IMR-90 (cell line): ENCODE results near the gene KCNK3. TPM values are rescaled to one million over a fixed set of nuclear protein-coding genes. Genes with fewer than 3 reads are reported as not detected.

Experiments used
- ATAC-seq: fragments of 200-7000 bp; cut with Tn5 transposase; 2 replicates; pipeline ENCODE4 v1.9.1; 2020; ENCODE audit warnings: low read depth, mild to moderate bottlenecking, moderate library complexity
- BruUV-seq: library from RNA; stranded (reverse); fragments of 400-500 nt; replicated peaks from 2 replicates; lab custom pipeline; 2021; lab: Mats Ljungman, UMichigan
- CTCF ChIA-PET: fragments of 300-600 bp; formaldehyde crosslinking; extraction: SDS; loops from one replicate; lab custom pipeline; 2021; ENCODE audit warnings: antibody characterized with exemption; lab: Yijun Ruan, JAX
- POLR2A ChIA-PET: fragments of 300-600 bp; sonication (Branson Sonifier 250); formaldehyde crosslinking; loops from one replicate; lab custom pipeline; 2022; ENCODE audit warnings: antibody characterized with exemption; ENCODE audit not compliant: unreplicated experiment; lab: Charles Lee
- DNase-seq: peaks from one replicate; pipeline ENCODE4 v3.0.0; 2013
- H2AFZ ChIP-seq: replicated peaks from 2 replicates; pipeline ENCODE3; 2013; ENCODE audit warnings: low read length, mild to moderate bottlenecking; ENCODE audit not compliant: poor library complexity
- H2AK5ac ChIP-seq: 2 replicates; pipeline ENCODE4 v1.6.1; 2013; ENCODE audit warnings: low read depth, low read length, inconsistent platforms
- H2AK9ac ChIP-seq: replicated peaks from 2 replicates; pipeline ENCODE3; 2013; ENCODE audit warnings: mild to moderate bottlenecking, low read depth, low read length, moderate library complexity; ENCODE audit not compliant: poor library complexity
- H2BK120ac ChIP-seq: 2 replicates; pipeline ENCODE4 v1.6.1; 2013; ENCODE audit warnings: low read depth, low read length, inconsistent platforms
- H2BK15ac ChIP-seq: 3 replicates; pipeline ENCODE4 v1.6.1; 2013; ENCODE audit warnings: low read depth, low read length, inconsistent platforms
- H2BK20ac ChIP-seq: 2 replicates; pipeline ENCODE4 v1.6.1; 2013; ENCODE audit warnings: low read depth, mild to moderate bottlenecking, inconsistent platforms, low read length, moderate library complexity
- H2BK5ac ChIP-seq: 2 replicates; pipeline ENCODE4 v1.6.1; 2013; ENCODE audit warnings: mild to moderate bottlenecking, low read depth, low read length, inconsistent platforms; ENCODE audit not compliant: poor library complexity, severe bottlenecking
- H3K14ac ChIP-seq: replicated peaks from 2 replicates; pipeline ENCODE4 v1.6.1; 2013; ENCODE audit warnings: low read depth, low read length, inconsistent platforms
- H3K18ac ChIP-seq: 2 replicates; pipeline ENCODE4 v1.6.1; 2013; ENCODE audit warnings: low read depth, low read length, control low read depth
- H3K23ac ChIP-seq: 2 replicates; pipeline ENCODE4 v1.6.1; 2013; ENCODE audit warnings: low read depth, low read length, inconsistent platforms
- H3K27ac ChIP-seq: 2 replicates; pipeline ENCODE4 v1.5.1; 2013; ENCODE audit warnings: mild to moderate bottlenecking, control low read depth, low read length; ENCODE audit not compliant: insufficient read depth
- H3K27me3 ChIP-seq: 2 replicates; pipeline ENCODE4 v1.6.1; 2013; ENCODE audit warnings: low read length; ENCODE audit not compliant: control insufficient read depth, insufficient read depth
- H3K36me3 ChIP-seq: 2 replicates; pipeline ENCODE4 v1.6.1; 2013; ENCODE audit warnings: low read length, mixed read lengths; ENCODE audit not compliant: control insufficient read depth, insufficient read depth
- H3K4ac ChIP-seq: 2 replicates; pipeline ENCODE4 v1.6.1; 2013; ENCODE audit warnings: low read depth, low read length, inconsistent platforms
- H3K4me1 ChIP-seq: 2 replicates; pipeline ENCODE4 v1.6.1; 2013; ENCODE audit warnings: low read length, mixed read lengths; ENCODE audit not compliant: control insufficient read depth, insufficient read depth
- H3K4me2 ChIP-seq: 2 replicates; pipeline ENCODE4 v1.6.1; 2013; ENCODE audit warnings: low read depth, mild to moderate bottlenecking, control low read depth, low read length, moderate library complexity
- H3K4me3 ChIP-seq: 2 replicates; pipeline ENCODE4 v1.5.1; 2013; ENCODE audit warnings: low read depth, mild to moderate bottlenecking, control low read depth, low read length, moderate library complexity; ENCODE audit not compliant: insufficient read depth
- H3K56ac ChIP-seq: 2 replicates; pipeline ENCODE4 v1.6.1; 2013; ENCODE audit warnings: low read length, inconsistent platforms; ENCODE audit not compliant: insufficient read depth; ENCODE audit errors: extremely low read depth
- H3K79me1 ChIP-seq, 2 experiments: 2 replicates each; pipeline ENCODE4 v1.6.1; 2013; ENCODE audit warnings: low read length in 2 of 2, inconsistent platforms in 1 of 2, low read depth in 1 of 2
- H3K9ac ChIP-seq: 2 replicates; pipeline ENCODE4 v1.6.1; 2013; ENCODE audit warnings: low read depth, low read length, control low read depth
- H3K9me1 ChIP-seq: 2 replicates; pipeline ENCODE4 v1.6.1; 2013; ENCODE audit warnings: low read length, inconsistent platforms; ENCODE audit not compliant: insufficient read depth
- H3K9me3 ChIP-seq: 2 replicates; pipeline ENCODE4 v1.6.1; 2013; ENCODE audit warnings: low read length; ENCODE audit not compliant: control insufficient read depth, insufficient read depth
- H4K20me1 ChIP-seq: 2 replicates; pipeline ENCODE4 v1.6.1; 2013; ENCODE audit warnings: low read length, inconsistent platforms; ENCODE audit not compliant: insufficient read depth
- H4K5ac ChIP-seq: 2 replicates; pipeline ENCODE4 v1.6.1; 2013; ENCODE audit warnings: mild to moderate bottlenecking, low read depth, low read length, control low read depth
- H4K8ac ChIP-seq, 2 experiments: 2 replicates each; pipeline ENCODE4 v1.6.1; 2013; ENCODE audit warnings: low read depth in 2 of 2, low read length in 2 of 2, control low read depth in 1 of 2, inconsistent platforms in 1 of 2
- H4K91ac ChIP-seq: 2 replicates; pipeline ENCODE4 v1.6.1; 2013; ENCODE audit warnings: low read depth, low read length, inconsistent platforms; ENCODE audit not compliant: insufficient read depth
- BHLHE40 ChIP-seq: fragments of 150-350 bp; IDR thresholded peaks from 2 replicates; pipeline ENCODE4 v1.6.1; 2016; ENCODE audit warnings: mild to moderate bottlenecking, low read depth, low read length
- CEBPB ChIP-seq: IDR thresholded peaks from 2 replicates; pipeline ENCODE4 v1.6.1; 2012; ENCODE audit warnings: low read depth, low read length, improper control_type of control experiment
- CHD1 ChIP-seq: IDR thresholded peaks from 2 replicates; pipeline ENCODE4 v1.6.1; 2012; ENCODE audit warnings: low read depth, low read length, improper control_type of control experiment
- CTCF ChIP-seq: conservative IDR thresholded peaks from 2 replicates; pipeline ENCODE4 v1.5.1; 2012; ENCODE audit warnings: mild to moderate bottlenecking, low read depth, low read length, improper control_type of control experiment
- ELK1 ChIP-seq: fragments of 150-350 bp; IDR thresholded peaks from 2 replicates; pipeline ENCODE4 v1.6.1; 2016; ENCODE audit warnings: low read depth, mild to moderate bottlenecking, low read length, moderate library complexity, borderline replicate concordance
- FOS ChIP-seq: fragments of 150-350 bp; IDR thresholded peaks from 2 replicates; pipeline ENCODE4 v1.6.1; 2016; ENCODE audit warnings: low read depth, low read length
- MAZ ChIP-seq: IDR thresholded peaks from 2 replicates; pipeline ENCODE4 v1.6.1; 2012; ENCODE audit warnings: low read depth, mild to moderate bottlenecking, low read length, improper control_type of control experiment, moderate library complexity, borderline replicate concordance
- MXI1 ChIP-seq: IDR thresholded peaks from 2 replicates; pipeline ENCODE4 v1.6.1; 2012; ENCODE audit warnings: low read depth, mild to moderate bottlenecking, low read length, moderate library complexity, borderline replicate concordance
- NFE2L2 ChIP-seq: fragments of 150-350 bp; IDR thresholded peaks from 2 replicates; pipeline ENCODE4 v1.6.1; 2016; ENCODE audit warnings: low read depth, mild to moderate bottlenecking, low read length
- POLR2A ChIP-seq: IDR thresholded peaks from 2 replicates; pipeline ENCODE4 v1.6.1; 2012; ENCODE audit warnings: mild to moderate bottlenecking, low read depth, low read length
- RCOR1 ChIP-seq: IDR thresholded peaks from 2 replicates; pipeline ENCODE4 v1.6.1; 2012; ENCODE audit warnings: mild to moderate bottlenecking, low read length, improper control_type of control experiment; ENCODE audit not compliant: insufficient replicate concordance
- RFX5 ChIP-seq: IDR thresholded peaks from 2 replicates; pipeline ENCODE4 v1.8.0; 2012; ENCODE audit warnings: low read depth, mild to moderate bottlenecking, low read length, moderate library complexity
- SMC3 ChIP-seq: fragments of 150-350 bp; IDR thresholded peaks from 2 replicates; pipeline ENCODE4 v1.6.1; 2016; ENCODE audit warnings: low read depth, mild to moderate bottlenecking, antibody characterized with exemption, low read length, moderate library complexity
- USF2 ChIP-seq: fragments of 150-350 bp; IDR thresholded peaks from 2 replicates; pipeline ENCODE4 v1.6.1; 2017; ENCODE audit warnings: mild to moderate bottlenecking, antibody characterized with exemption, low read length, low read depth
- WGBS, 2 experiments: methylation state at CpG; one replicate each; pipeline versions ENCODE4 v1.1.5 to v1.1.7; 2013; ENCODE audit warnings: missing lambda C conversion rate in 2 of 2; ENCODE audit not compliant: insufficient read length in 1 of 2; ENCODE audit errors: extremely low coverage in 2 of 2; 5-methylcytosine and 5-hydroxymethylcytosine counted together
- dilution Hi-C: fragments of 300-500 bp; cut with HindIII; formaldehyde crosslinking; loops from one replicate; pipeline ENCODE4 v1.14.3; 2018; ENCODE audit warnings: low sequenced_read_pairs; ENCODE audit not compliant: unreplicated experiment
- in situ Hi-C: fragments of 300-500 bp; cut with MboI; formaldehyde crosslinking; loops from 3 replicates; pipeline ENCODE4 v1.14.3; 2019; ENCODE audit warnings: low sequenced_read_pairs, inconsistent platforms, mixed read lengths
- intact Hi-C: fragments of 100-400 bp; cut with micrococcal nuclease; formaldehyde crosslinking; loops from 2 replicates; pipeline ENCODE4 v1.10.0; 2022
- polyA plus RNA-seq, 3 experiments: library from polyadenylated mRNA; depleted of rRNA; stranded (reverse); fragments of >200 nt; gene quantifications; 2 replicates each; pipeline ENCODE4 v1.2.3, GENCODE V29; 2012; ENCODE audit warnings: low replicate concordance in 1 of 3
- total RNA-seq: library from RNA; depleted of rRNA; stranded (reverse); fragments of >200 nt; gene quantifications from 2 replicates; pipeline ENCODE4 v1.2.3, GENCODE V29; 2012

The KCNK3 gene
- total and polyA plus RNA-seq, 2 of the 4 experiments (the other 2 are of a cell fraction) = under 0.01 to 0.03 TPM

- H4K20me1 ChIP-seq = no peaks in the 10 kb centered on the region
- H3K27me3 ChIP-seq = peaks cover 2% of the 10 kb centered on the region; the same call in 1 of the 2 replicates
- no peaks in the 10 kb centered on the region for H3K36me3 ChIP-seq
- H3K18ac ChIP-seq = no peak overlapping the region
- intact Hi-C loops = loop anchor here (5.0 kb wide), 1 partner anchor 237 kb away; no protein-coding TSS in a partner anchor
- ChIA-PET POLR2A (no interaction called here), CTCF (no interaction called here)
- no peak overlapping the region for H4K8ac ChIP-seq
- H3K9me3 ChIP-seq = no peaks in the 10 kb centered on the region
- H4K5ac ChIP-seq = no peak overlapping the region
- H4K91ac ChIP-seq = no peak overlapping the region
- H3K9me1 ChIP-seq = peaks cover 5% of the 10 kb centered on the region
- H3K23ac ChIP-seq = no peak overlapping the region
- TF ChIP-seq RFX5 = no peak
- TF ChIP-seq CTCF = no peak
- no peak for TF ChIP-seq NFE2L2
- no peak for TF ChIP-seq MAZ
- TF ChIP-seq SMC3 = no peak
- TF ChIP-seq RCOR1 = no peak
- no peak for TF ChIP-seq FOS
- no peak for TF ChIP-seq CEBPB
- no peak for TF ChIP-seq BHLHE40
- TF ChIP-seq MXI1 = no peak
- TF ChIP-seq POLR2A = no peak
- no peak for TF ChIP-seq USF2
- TF ChIP-seq CHD1 = no peak
- no peak for TF ChIP-seq ELK1
- in situ Hi-C loops = no loop called here
- H3K4ac ChIP-seq = no peak overlapping the region
- no peak overlapping the region for H2BK20ac ChIP-seq
- no peak overlapping the region for H2AFZ ChIP-seq
- no peak overlapping the region for H3K56ac ChIP-seq
- H2BK120ac ChIP-seq = no peak overlapping the region
- no peak overlapping the region for H3K9ac ChIP-seq
- DNase-seq (no peak), ATAC-seq (no peak)
- WGBS, 2 experiments = 27% methylated on average over 2 of the region's 6 CpGs; no CpG with 5 or more reads in 1 of the 2 experiments
- H3K79me1 ChIP-seq = no peaks in the 10 kb centered on the region
- H3K4me2 ChIP-seq = no peak overlapping the region
- no peak overlapping the region for H3K14ac ChIP-seq
- H3K4me1 ChIP-seq = peaks cover 9% of the 10 kb centered on the region
- H3K4me3 ChIP-seq = no peak overlapping the region
- no peak overlapping the region for H2BK15ac ChIP-seq
- no peak overlapping the region for H2AK5ac ChIP-seq
- no peak overlapping the region for H3K27ac ChIP-seq
- H2BK5ac ChIP-seq = no peak overlapping the region
- dilution Hi-C loops = no loop called here
- no TSS peak for BruUV-seq
- no peak overlapping the region for H2AK9ac ChIP-seq
Observed at GRCh38 chr2:26718949-26719686, 26.6 kb downstream of the KCNK3 start.
